HT1080 (cell line): ENCODE results near the gene DBF4B. TPM values are rescaled to one million over a fixed set of nuclear protein-coding genes. Genes with fewer than 3 reads are reported as not detected.

Source experiments
- DNase-seq: peaks from one replicate; pipeline ENCODE4 v3.0.0-alpha.2; 2015; ENCODE audit warnings: low read depth
- small RNA-seq: library from RNA; depleted of rRNA; stranded (forward); fragments of <200 nt; gene quantifications from one replicate; pipeline ENCODE3, GENCODE V24; 2014
- total RNA-seq: library from RNA; depleted of rRNA; stranded (reverse); fragments of >200 nt; shearing (Covaris generic); gene quantifications from 2 replicates; pipeline ENCODE4 v1.2.3, GENCODE V29; 2014; rRNA removed

The DBF4B gene
- total RNA-seq, 1 experiment from 2014 or later, result 11.6 TPM

- DNase-seq, result no peak
Observed at GRCh38 chr17:44796731-44797130, 88.3 kb downstream of the DBF4B start.

DNA sequence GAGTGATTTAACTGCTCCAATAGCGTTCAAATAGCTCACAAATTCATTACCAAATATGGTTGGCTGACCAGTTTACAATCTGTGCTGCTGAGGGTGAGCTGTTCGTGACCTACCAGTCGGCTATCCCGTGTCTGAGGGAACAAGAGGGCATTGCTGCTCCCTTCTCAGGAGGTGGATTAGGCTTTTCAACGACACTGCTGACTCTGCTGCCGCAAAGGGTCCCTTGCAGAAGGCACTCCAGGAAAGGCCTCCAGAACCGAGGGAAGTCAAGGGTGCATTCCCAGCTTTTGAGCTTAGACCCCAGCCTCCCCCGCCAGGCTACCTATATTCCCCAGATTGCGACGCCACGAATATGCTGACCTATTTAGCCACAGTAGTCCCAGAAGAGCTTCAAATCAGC is 89.3 kb downstream of the DBF4B start:
- DNase-seq, result no peak

DNA sequence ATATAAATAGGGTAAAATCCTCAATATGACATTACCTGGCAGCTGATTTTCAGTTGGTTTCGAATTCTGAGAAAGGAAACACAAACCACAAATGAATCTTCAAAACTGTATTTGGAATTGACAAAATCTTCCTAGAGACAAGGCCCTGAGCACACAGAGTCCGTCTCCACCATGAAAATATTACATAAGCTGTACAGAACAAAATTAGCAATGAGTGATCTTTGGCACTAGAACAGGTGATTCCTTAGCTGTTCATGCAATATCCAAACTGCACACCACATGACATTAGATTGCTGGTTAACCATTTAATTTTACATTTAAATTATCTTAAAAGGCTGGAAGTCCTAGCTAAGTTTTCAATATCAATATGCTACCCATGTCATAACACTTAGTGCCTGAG is 89.9 kb downstream of the DBF4B start:
- DNase-seq, result no peak

Small RNA genes within 50 kb of the gene (small RNA-seq; reads per million reads assigned to genes)
- gene RN7SL819P, result not detected

Other genes with a start within 250 kb of the DBF4B start
- gene GPATCH8, start 205.3 kb upstream of the DBF4B start, total RNA-seq, result 9.6 and 13.2 TPM in 2 replicates
- 9.7 and 14.6 TPM in 2 replicates for gene FZD2, start 151.2 kb upstream of the DBF4B start, total RNA-seq
- 0.02 and 0.03 TPM in 2 replicates for gene MEIOC, start 52.2 kb upstream of the DBF4B start, total RNA-seq
- gene CCDC43, start 18.9 kb upstream of the DBF4B start, total RNA-seq, result 40.9 and 41.3 TPM in 2 replicates
- 2.8 and 3.4 TPM in 2 replicates for gene ADAM11, start 50.3 kb downstream of the DBF4B start, total RNA-seq
- gene GJC1, start 121.6 kb downstream of the DBF4B start, total RNA-seq, result 26.0 and 42.7 TPM in 2 replicates
- gene HIGD1B, start 139.2 kb downstream of the DBF4B start, total RNA-seq, result not detected in 2 replicates
- 122 and 137 TPM in 2 replicates for gene EFTUD2, start 190.8 kb downstream of the DBF4B start, total RNA-seq
- 0.07 and 0.18 TPM in 2 replicates for gene GFAP, start 206.8 kb downstream of the DBF4B start, total RNA-seq
- gene KIF18B, start 239.1 kb downstream of the DBF4B start, total RNA-seq, result 13.1 and 15.9 TPM in 2 replicates